RPMI8226 (cell line): ENCODE results near the gene SLC2A5.
A peak's percentile ranks its signal among the peaks of the same experiment; 100 is the strongest.

Source experiments
- DNase-seq: peaks from one replicate; pipeline ENCODE4 v3.0.0-alpha.2; 2015

The SLC2A5 gene

DNA sequence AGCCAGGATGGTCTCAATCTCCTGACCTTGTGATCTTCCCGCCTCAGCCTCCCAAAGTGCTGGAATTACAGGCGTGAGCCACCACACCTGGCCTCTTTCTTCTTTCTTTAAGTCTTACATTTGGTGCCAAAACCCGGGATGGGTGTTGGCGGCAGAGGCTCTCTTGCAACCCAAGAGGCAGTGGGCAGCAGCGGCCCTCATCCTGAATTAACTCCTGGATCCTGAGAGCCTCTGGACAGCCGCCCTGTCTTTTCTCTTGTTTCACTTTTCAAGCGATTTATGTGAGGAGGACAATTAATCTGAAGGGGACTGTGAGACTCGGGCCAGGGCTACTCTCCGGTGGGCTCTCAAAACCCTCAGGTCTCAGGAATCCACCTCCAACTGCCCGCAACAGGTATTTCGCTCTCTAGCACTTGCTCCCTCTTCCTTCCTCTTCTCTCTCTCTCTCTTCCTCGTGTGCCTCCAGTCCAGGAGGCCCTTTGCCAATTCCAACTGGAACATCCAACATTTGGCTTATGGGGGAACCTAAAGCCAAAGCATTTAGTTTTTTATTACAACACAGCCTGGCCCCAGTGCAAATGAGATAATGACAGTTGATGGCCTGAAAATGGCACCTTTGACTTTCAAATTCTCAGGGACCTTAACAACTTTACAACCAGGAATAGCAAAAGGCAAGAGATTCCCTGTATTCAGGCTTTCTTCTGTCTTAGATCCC, 18.1 kb upstream of the SLC2A5 start:
- DNase-seq, result no peak

DNA sequence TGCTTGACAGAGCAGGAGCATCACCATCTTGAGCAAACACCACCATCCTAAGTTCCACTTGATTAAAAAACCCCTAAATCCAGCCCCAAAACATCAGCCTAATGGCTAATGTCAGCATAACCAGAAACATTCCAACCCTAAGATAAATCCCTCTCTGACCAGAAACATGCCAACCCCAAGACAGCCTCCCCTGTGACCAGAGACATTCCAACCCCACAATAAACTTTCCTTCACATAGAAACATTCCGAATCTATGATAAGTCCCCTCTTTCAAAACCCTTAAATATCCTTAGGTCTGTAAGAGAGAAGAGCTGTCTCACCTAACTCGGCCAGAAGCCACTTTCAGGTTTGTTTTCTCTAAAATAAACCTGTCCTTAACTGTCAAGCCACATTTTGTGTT, 17.4 kb upstream of the SLC2A5 start:
- DNase-seq, result no peak

DNA sequence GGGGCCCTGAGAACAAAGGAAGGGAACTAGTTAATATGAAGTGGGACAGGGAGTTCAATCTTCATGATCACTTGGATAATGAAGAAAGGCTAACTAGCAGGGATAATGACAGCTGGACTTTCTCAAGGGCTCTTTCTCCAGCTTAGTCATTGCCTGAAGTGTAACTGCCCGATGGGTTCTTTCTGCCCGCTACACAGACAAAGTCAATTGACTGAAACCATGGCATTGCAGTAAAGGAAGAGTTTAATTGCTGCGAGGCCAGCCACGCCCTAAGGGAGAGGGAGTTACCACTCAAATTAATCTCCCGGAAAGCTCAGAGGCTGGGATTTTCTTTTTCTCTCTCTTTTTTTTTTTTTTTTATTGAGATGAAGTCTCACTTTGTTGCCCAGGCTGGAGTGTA, 16.6 kb upstream of the SLC2A5 start:
- no peak for DNase-seq

GRCh38 chr1:9085306-9085940, 16.0 kb upstream of the SLC2A5 start:
- DNase-seq, result no peak

- DNase-seq, result no peak
Measured at GRCh38 chr1:9084906-9085305, 15.5 kb upstream of the SLC2A5 start.

GRCh38 chr1:9081473-9081872, 12.0 kb upstream of the SLC2A5 start:
- no peak for DNase-seq

GRCh38 chr1:9080705-9081291, 11.4 kb upstream of the SLC2A5 start:
- DNase-seq, result peak; percentile 62

GRCh38 chr1:9079988-9080704, 10.7 kb upstream of the SLC2A5 start:
- DNase-seq, result peak; percentile 85

- peak; percentile 23 for DNase-seq
Measured at GRCh38 chr1:9078752-9079500, 9.5 kb upstream of the SLC2A5 start.

GRCh38 chr1:9078015-9078751, 8.7 kb upstream of the SLC2A5 start:
- DNase-seq, result peak; percentile 86

GRCh38 chr1:9075022-9075421, 5.6 kb upstream of the SLC2A5 start:
- no peak for DNase-seq

DNA sequence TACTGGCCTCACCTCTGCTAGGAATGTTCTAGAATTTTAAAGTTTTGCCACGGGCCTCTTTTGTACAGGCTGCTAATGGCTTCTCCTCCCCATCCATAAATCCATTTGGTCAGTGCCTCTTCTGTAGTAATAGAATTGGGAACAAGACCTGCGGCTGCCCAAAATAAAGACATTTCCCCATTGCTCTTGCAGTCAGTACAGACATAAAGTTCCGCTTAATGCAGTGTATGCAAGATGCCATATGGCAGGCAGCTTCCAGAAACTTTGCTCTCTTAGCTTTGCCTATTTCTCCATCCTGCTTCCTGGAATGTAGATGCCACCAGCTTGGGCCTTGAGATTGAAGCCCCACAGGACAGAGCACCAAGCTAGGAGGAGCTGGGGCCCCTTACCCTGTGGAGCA, 3.7 kb upstream of the SLC2A5 start:
- no peak for DNase-seq

- no peak for DNase-seq
Measured at GRCh38 chr1:9071554-9072235, 2.3 kb upstream of the SLC2A5 start.

GRCh38 chr1:9070486-9070885, 1.1 kb upstream of the SLC2A5 start:
- no peak for DNase-seq

DNA sequence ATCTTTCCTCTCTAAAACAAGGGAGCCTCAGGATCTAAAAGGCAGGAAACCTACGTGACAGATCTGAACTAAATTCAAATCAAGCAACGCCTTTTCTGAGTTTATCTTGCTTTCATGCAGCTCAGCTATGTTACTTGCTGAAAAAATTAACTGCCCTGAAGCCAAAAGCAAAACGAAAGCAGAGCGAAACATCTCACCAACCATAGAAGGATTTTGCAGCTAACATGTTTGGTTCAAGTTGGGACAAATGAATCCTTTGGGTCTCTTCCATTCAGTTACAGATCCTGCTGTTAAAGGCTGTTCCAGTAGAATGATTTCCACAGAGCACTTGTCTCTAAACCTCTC, 482 bp downstream of the SLC2A5 start:
- peak; percentile 35 for DNase-seq

DNA sequence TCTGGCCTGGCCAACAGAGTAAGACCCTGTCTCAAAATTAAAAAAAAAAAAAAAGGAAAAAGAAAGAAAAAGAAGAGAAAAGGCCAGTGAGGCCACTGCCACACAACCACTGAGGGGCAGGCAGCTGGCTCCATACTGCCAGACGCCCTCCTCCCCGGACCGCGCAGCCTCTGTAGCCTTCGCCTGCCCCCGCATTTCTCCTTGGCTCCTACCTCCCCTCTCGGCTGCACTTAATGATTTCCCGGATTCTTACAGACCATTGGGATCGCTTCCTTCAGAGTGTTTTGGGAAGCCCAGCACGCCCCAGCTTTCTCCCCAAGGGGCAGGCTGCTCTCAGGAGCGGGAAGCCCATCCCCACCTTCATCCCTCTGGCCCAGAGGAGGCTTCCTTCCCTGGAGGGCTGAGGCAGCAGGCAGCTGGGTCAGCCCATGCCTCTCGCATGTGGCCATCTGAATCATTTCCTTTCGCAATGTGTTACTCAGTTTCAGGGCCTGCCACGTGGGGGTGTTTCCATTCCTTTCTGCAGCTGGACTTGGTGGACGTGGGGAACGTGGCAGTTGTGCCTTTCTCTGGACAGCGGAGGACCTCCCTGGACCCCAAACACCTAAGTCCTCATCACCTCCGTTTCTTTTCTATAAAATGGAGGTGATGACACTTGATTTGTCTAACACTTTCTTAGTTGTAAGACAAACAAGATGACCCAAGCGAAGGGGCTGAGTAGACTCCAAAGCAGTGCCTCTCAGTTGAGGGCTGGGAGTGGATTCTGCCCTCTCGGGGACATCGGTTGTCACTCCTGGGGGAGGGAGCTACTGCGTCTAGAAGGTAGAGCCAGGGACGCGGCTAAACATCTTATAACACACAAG, 2.3 kb downstream of the SLC2A5 start:
- peak; percentile 26 for DNase-seq

DNA sequence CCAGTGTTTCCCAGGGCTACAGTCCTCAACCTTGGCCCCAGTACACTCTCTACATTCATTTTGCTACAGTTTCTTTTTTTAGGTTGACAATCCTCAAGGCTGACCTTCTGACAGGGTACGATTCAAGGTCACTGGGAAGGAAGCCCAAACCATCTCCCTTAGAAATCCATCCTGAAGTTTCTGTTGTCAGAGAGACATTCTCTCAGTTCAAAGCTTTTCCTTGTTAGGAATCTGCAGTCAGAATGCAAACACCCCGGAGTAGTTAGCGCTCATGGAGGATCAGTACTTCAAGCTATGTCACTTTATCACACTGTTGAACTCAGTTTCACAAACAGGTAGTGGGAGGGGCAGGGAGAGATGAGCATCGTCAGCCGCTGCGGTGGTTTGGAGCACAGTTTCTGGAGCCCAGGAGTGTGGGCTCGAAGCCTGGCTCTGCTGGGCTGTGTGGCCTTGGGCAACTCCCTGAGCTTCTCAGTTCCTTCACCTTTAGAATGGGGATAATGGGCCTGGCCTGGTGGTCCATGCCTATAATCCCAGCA, 4.2 kb downstream of the SLC2A5 start:
- no peak for DNase-seq

- no peak for DNase-seq
Measured at GRCh38 chr1:9062846-9063245, 6.6 kb downstream of the SLC2A5 start.

DNA sequence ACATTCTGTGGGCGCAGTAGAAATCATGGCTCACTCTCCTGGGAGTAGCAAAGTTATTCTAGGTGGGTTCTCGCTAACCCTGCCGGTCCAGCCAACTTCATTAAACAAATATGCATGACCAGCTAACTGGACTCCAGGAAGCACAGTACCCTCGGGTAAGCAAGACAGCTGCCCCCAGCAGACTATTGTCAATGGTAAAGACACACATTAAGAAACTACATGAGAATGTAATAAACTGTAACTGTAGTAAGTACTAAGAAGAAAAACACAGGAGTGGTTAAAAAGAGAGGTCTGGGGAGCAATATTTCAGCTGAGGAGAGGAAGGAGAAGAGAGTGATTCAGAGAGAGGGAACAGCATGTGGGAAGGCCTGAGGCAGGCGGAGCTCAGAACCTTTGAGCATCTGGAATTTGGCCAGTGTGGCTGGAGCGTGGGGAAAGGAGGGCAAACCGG, 7.4 kb downstream of the SLC2A5 start:
- no peak for DNase-seq

GRCh38 chr1:9061252-9061960, 8.0 kb downstream of the SLC2A5 start:
- DNase-seq, result no peak
